RCC 7860 (cell line): ENCODE measurements around the gene BCL11A.

Experiments used
- DNase-seq: peaks from one replicate; pipeline ENCODE4 v3.0.0-alpha.2; 2015; ENCODE audit warnings: low spot score
- FAIRE-seq: peaks from 2 replicates; lab custom pipeline; 2012; peaks lifted over from hg19 to GRCh38; lab: Jason Lieb, UNC

The BCL11A gene

GRCh38 chr2:60512062-60512622, 41.3 kb downstream of the BCL11A start:
- DNase-seq = no peak
- FAIRE-seq = no peak

GRCh38 chr2:60510713-60511112, 42.7 kb downstream of the BCL11A start:
- DNase-seq = no peak
- FAIRE-seq = no peak

GRCh38 chr2:60509066-60509465, 44.4 kb downstream of the BCL11A start:
- no peak for DNase-seq
- no peak for FAIRE-seq

GRCh38 chr2:60508339-60508917, 45.0 kb downstream of the BCL11A start:
- DNase-seq (no peak), FAIRE-seq (no peak)

GRCh38 chr2:60507211-60507965, 46.1 kb downstream of the BCL11A start:
- DNase-seq (no peak), FAIRE-seq (no peak)

GRCh38 chr2:60505880-60506260, 47.6 kb downstream of the BCL11A start:
- DNase-seq = no peak
- FAIRE-seq = no peak

GRCh38 chr2:60505240-60505879, 48.1 kb downstream of the BCL11A start:
- DNase-seq = no peak
- no peak for FAIRE-seq

GRCh38 chr2:60504049-60504448, 49.4 kb downstream of the BCL11A start:
- DNase-seq = no peak
- FAIRE-seq = no peak

GRCh38 chr2:60502144-60502543, 51.3 kb downstream of the BCL11A start:
- FAIRE-seq (no peak), DNase-seq (no peak)

- FAIRE-seq (no peak), DNase-seq (no peak)
These were observed 52.6 kb downstream of the BCL11A start for GRCh38 chr2:60500861-60501260.

- no peak for FAIRE-seq
These were observed 53.7 kb downstream of the BCL11A start for GRCh38 chr2:60499651-60500265.

GRCh38 chr2:60498816-60499429, 54.5 kb downstream of the BCL11A start:
- DNase-seq (no peak), FAIRE-seq (no peak)

More at GRCh38 chr2:60499651-60500265, 53.7 kb downstream of the BCL11A start:
- no peak for DNase-seq

- DNase-seq (no peak), FAIRE-seq (no peak)
These were observed 55.2 kb downstream of the BCL11A start for GRCh38 chr2:60498127-60498815.

GRCh38 chr2:60497500-60497899, 56.0 kb downstream of the BCL11A start:
- no peak for DNase-seq
- no peak for FAIRE-seq

GRCh38 chr2:60496956-60497355, 56.5 kb downstream of the BCL11A start:
- DNase-seq = no peak

GRCh38 chr2:60496475-60496874, 57.0 kb downstream of the BCL11A start:
- FAIRE-seq (no peak), DNase-seq (no peak)

More at GRCh38 chr2:60496956-60497355, 56.5 kb downstream of the BCL11A start:
- FAIRE-seq = no peak

- DNase-seq = no peak
- FAIRE-seq = no peak
These were observed 58.3 kb downstream of the BCL11A start for GRCh38 chr2:60495041-60495625.

- DNase-seq (no peak), FAIRE-seq (no peak)
These were observed 59.6 kb downstream of the BCL11A start for GRCh38 chr2:60493804-60494387.

- no peak for FAIRE-seq
- DNase-seq = no peak
These were observed 60.9 kb downstream of the BCL11A start for GRCh38 chr2:60492548-60492947.

GRCh38 chr2:60490848-60491247, 62.6 kb downstream of the BCL11A start:
- no peak for DNase-seq
- no peak for FAIRE-seq
